Stimulated activated CD8-positive, alpha-beta memory T cell treated with anti-CD3 and anti-CD28 coated beads, Interleukin-12 subunit alpha, Interleukin-12 subunit beta, amount 100 ng/mL, for 1 hour (primary cell): ENCODE results near the gene TBX5.

Experiments used
- DNase-seq: peaks from one replicate; pipeline ENCODE4 v3.0.0-alpha.2; 2020; ENCODE audit warnings: low read depth

Gene TBX5

GRCh38 chr12:114431902-114432301, 26.0 kb upstream of the TBX5 start:
- DNase-seq, result no peak

- no peak for DNase-seq
These were observed 24.4 kb upstream of the TBX5 start for GRCh38 chr12:114430306-114430705.

GRCh38 chr12:114425031-114425626, 19.2 kb upstream of the TBX5 start:
- DNase-seq, result no peak

GRCh38 chr12:114420944-114421335, 15.0 kb upstream of the TBX5 start:
- no peak for DNase-seq

GRCh38 chr12:114420182-114420943, 14.4 kb upstream of the TBX5 start:
- no peak for DNase-seq

GRCh38 chr12:114416028-114416427, 10.1 kb upstream of the TBX5 start:
- no peak for DNase-seq

GRCh38 chr12:114415525-114415868, 9.6 kb upstream of the TBX5 start:
- DNase-seq, result no peak

- no peak for DNase-seq
These were observed 9.1 kb upstream of the TBX5 start for GRCh38 chr12:114414866-114415524.

- no peak for DNase-seq
These were observed 8.3 kb upstream of the TBX5 start for GRCh38 chr12:114414031-114414865.

GRCh38 chr12:114412825-114413749, 7.1 kb upstream of the TBX5 start:
- no peak for DNase-seq

- no peak for DNase-seq
These were observed 6.4 kb upstream of the TBX5 start for GRCh38 chr12:114412307-114412706.

GRCh38 chr12:114411071-114411837, 5.3 kb upstream of the TBX5 start:
- no peak for DNase-seq

GRCh38 chr12:114409852-114410600, 4.1 kb upstream of the TBX5 start:
- no peak for DNase-seq

GRCh38 chr12:114408886-114409851, 3.2 kb upstream of the TBX5 start:
- DNase-seq, result no peak

- DNase-seq, result no peak
These were observed 2.5 kb upstream of the TBX5 start for GRCh38 chr12:114408471-114408885.

- no peak for DNase-seq
These were observed 2.0 kb upstream of the TBX5 start for GRCh38 chr12:114407842-114408411.

GRCh38 chr12:114406984-114407841, 1.3 kb upstream of the TBX5 start:
- no peak for DNase-seq
